Astrocyte (in vitro differentiated cells and primary cell): ENCODE results near the gene ADNP2.

Experiments
- EZH2 ChIP-seq: IDR thresholded peaks from 2 replicates; pipeline ENCODE4 v1.6.1; 2012; ENCODE audit warnings: mild to moderate bottlenecking, low read length, inconsistent platforms; ENCODE audit not compliant: insufficient read depth
- TF ChIP-seq, protein P1 (sequence below): IDR thresholded peaks from 2 replicates; pipeline ENCODE4 v1.5.1; 2011; ENCODE audit warnings: low read depth, mild to moderate bottlenecking, inconsistent platforms, low read length, moderate library complexity; ENCODE audit not compliant: insufficient read depth

DNA sequence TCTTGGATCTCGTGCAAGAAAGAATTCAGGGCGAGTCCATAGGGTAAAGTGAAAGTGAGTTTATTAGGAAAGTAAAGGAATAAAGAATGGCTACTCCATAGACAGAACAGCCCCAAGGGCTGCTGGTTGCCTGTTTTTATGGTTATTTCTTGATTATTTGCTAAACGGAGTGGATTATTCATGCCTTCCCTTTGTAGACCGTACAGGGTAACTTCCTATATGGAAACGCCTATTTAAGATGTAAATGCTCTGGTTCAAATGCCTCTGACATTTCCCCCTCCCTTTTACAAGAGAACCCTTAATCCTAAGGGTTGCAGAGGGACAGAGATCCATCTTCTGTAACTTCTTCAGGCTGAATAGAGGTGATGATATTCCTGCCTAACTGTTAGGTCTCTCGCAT is 49.1 kb upstream of the ADNP2 start:
- TF ChIP-seq, protein P1, sequence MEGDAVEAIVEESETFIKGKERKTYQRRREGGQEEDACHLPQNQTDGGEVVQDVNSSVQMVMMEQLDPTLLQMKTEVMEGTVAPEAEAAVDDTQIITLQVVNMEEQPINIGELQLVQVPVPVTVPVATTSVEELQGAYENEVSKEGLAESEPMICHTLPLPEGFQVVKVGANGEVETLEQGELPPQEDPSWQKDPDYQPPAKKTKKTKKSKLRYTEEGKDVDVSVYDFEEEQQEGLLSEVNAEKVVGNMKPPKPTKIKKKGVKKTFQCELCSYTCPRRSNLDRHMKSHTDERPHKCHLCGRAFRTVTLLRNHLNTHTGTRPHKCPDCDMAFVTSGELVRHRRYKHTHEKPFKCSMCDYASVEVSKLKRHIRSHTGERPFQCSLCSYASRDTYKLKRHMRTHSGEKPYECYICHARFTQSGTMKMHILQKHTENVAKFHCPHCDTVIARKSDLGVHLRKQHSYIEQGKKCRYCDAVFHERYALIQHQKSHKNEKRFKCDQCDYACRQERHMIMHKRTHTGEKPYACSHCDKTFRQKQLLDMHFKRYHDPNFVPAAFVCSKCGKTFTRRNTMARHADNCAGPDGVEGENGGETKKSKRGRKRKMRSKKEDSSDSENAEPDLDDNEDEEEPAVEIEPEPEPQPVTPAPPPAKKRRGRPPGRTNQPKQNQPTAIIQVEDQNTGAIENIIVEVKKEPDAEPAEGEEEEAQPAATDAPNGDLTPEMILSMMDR: no peak
- no peak for TF ChIP-seq EZH2
